ENCODE results near the gene HSD17B11.
"Not testable (repeated sequence)": the region's sequence is repeated elsewhere in the genome, so short reads cannot be mapped to it uniquely, and the experiment has no call there.

Gene HSD17B11

DNA sequence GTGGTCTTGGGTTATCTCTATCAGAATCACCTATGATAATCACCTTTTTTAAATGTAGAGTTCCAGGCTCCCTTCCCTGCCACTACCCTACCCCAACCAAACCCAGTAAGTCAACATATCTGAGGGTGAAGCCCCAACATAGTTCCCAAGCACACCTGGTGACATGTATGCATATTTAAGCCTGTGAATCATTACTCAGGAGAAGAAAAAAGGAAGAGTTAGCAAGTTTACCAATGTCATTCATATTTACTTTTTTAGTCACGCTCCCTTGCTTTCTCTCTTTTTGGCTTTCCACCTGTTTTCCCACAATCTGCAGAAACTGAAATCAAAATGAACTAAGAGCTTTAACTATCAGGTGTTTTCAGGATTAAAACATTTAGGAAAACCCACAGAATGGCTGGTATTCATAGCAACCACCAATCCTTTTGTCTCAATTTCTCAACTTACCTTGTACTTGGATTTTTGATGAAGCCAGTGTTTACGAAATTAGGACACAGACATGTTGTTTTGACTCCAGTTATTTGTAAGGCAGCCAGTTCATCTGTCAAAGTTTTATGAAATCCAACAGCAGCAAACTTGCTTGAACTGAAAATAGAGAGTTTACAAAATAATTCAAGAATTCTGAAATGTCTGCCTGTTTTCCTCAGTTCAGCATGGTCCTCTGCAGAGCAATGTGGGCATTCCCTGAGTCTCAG, 34.0 kb downstream of the HSD17B11 start:
- DNase-seq = no peak

DNA sequence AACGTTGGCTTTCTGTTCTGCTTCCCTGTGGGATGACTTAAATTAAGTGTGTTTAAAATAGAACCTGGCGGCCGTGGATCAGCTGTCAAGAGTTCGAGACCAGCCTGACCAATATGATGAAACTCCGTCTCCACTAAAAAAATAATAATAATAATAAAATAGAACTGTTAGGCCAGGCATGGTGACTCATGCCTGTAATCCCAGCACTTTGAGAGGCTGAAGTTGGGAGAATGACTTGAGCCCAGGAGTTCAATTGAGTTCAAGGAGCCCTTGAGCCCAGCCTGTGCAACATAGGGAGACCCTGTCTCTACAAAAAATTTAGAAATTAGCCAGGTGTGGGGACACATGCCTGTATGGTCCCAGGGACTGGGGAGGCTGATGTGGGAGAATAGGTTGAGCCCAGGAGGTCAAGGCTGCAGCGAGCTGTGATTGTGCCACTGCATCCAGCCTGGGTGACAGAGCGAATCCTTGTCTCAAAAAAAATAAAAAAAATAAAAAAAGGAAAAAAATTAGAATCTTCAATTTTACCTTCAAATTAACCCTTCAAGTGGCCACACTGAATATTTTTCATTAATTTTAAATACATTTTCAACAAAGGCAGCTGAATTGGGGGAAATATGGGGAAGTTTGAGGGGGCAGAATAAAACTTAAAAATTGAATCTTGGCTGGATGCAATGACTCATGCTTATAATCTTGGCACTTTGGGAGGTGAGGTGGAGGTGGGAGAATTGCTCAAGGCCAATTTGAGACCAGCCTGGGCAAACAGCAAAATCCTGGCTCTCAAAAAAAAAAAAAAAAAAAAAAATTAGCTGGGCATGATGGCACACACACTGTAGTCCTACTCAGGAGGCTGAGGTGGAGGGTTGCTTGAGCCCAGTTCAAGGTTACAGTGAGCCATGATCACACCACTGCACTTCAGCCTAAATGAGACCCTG, 36.6 kb downstream of the HSD17B11 start:
- no peak for DNase-seq

DNA sequence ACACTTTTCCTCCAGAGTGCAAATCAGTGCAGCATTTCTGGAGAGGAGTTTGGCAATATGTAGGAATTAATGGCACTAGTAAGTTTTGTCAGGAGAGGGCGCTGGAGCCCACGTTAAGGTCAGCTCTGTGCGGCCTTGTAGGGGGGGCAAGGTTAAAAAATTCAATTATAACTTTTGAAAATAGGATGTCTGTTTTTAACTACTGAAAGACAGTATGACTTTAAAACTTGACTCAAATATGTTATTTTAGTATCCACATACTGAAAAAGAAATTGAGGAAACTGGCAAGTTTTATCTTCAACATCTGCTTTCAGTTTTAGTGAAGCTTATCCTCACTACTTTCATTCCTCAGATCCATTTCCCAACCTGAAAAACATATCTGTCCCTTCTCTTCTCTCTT, 37.4 kb downstream of the HSD17B11 start:
- DNase-seq = no peak

DNA sequence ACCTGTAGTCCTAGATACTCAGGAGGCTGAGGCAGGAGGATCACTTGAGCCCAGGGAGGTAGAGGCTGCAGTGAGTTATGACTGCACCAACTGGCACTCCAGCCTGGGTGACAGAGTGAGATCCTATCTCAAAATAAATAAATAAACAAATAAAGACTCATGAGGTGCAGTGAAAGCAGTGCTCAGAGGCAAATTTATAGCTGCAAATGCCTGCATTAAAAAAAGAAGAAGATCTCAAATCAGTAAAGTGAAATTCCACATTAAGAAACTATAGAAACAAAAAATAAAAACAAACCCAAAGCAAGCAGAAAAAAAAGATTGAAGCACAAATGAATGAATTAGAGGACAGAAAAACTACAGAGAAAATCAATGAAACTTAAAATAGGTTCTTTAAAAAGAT, 45.8 kb downstream of the HSD17B11 start:
- DNase-seq = no peak

DNA sequence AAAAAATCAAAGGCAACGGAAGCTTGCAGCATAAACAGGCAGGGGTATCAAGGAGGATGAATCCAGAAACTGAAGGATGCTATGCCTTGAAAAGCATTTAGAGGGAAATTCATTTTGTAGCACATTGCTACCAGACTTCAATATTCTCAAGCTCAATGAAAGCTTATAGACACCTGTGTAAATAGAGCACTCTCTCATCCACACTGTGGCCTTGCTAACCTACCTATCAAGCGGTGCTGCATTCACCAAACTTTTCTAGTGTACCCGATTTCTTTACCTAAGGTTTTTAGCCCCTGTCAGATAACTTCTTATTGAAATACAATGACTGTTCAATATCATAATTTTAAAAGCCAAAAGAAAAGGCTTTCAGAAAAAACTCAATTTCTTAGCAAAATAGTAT, 48.1 kb downstream of the HSD17B11 start:
- DNase-seq = no peak

DNA sequence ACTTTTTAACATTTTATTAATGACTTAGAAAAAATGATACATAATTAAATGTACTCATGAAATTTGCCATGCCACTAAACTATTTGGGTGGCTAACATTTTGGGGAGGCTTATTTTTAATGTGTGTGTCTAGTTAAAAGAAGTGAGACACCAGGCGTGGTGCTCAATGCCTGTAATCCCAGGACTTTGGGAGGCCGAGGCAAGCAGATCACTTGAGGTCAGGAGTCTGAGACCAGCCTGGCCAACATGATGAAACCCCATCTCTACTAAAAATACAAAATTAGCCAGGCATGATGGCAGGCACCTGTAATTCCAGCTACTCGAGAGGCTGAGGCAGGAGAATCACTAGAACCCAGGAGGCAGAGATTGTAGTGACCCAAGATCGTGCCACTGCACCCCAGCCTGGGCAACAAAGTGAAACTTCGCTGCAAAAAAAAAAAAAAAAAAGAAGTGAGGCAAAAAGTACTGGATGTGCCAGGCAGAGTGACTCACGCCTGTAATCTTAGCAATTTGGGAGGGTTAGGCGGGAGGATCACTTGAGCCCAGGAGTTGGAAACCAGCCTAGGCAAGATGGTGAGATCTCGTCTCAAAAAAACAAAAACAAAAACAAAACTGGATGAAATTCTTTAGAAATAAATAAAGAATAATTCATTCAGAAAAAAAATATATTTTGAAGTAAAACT, 48.9 kb downstream of the HSD17B11 start:
- DNase-seq = not testable (repeated sequence)

DNA sequence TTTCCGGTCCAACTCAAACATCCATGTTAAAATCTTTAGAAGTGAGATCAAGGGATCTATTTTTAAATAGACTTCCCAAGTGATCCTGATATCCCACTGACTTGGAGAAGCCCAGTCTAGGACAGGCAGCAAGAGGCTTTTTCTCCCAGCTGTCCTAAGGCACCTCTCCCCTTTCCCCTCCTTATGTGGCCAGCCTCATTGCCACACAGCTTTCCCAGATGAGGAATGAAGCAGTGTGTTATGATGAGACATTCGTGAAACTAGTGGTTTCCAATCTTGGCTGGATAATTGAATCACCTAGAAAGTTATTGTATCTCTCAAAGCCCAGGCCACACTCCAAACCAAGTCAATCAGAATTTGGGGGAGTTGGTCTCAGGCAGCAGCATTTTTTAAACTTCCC, 51.5 kb downstream of the HSD17B11 start:
- no peak for DNase-seq

DNA sequence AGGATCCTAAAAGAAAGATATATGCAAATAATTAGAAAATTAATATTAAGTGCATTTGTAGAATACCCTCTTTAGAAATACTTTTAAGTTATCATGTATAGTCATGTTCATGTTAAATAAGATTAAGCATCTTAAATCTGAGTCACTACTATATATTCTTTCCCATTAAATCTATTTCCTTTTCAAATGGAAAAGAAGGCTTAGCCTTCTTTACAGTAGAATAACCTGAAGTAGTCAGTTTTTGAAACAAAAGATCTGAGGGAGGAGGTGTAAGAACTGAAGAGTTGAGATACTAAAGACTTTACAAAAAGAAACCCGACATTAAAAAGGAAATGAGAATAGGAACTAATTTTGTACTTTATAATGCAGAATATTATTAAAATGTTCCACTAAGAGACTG, 53.6 kb downstream of the HSD17B11 start:
- DNase-seq = no peak

DNA sequence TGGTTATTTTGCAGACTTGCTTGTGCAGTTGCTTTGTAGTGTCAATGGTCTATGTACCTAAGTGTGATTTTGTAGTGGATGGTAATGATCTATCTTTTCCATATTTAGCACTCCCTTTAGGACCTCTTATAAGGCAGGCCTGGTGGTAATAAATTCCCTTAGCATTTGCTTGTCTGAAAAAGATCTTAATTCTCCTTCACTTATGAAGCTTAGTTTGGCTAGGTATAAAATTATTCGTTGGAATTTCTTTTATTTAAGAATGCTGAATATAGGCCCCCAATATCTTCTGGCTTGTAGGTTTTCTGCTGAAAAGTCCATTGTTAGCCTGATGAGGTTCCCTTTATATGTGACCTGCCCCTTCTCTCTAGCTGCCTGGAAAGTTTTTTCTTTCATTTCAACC, 57.7 kb downstream of the HSD17B11 start:
- no peak for DNase-seq

DNA sequence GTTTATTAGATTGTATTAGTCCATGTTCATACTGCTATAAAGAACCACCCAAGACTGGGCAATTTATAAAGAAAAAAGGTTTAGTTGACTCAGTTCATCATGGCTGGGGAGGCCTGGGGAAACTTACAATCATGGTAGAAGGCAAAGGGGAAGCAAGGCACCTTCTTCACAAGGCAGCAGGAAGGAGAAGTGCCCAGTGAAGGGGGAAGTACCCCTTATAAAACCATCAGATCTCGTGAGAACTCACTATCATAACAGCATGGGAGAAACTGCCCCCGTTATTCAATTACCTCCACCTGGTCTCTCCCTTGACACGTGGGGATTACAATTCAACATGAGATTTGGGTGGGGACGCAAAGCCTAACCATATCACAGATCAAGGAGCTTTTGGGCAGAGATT, 60.2 kb downstream of the HSD17B11 start:
- no peak for DNase-seq

DNA sequence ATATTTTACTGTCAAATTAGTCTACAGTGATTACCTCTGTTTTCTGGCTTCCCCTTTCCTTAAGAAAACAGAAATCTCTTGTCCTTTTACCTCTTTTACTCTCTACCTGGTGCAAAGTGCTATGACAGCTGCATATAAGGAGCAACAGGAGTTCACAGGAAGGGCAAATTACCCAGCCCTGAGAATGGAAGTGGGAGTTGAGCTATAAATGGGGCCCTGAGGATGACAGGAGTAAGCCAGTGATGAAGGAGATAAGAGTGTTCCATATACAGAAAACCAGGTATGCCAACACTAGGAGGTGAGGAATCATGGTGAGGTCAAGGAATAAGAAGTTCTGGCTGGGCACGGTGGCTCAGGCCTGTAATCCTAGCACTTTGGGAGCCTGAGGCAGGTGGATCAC, 63.9 kb downstream of the HSD17B11 start:
- no peak for DNase-seq

DNA sequence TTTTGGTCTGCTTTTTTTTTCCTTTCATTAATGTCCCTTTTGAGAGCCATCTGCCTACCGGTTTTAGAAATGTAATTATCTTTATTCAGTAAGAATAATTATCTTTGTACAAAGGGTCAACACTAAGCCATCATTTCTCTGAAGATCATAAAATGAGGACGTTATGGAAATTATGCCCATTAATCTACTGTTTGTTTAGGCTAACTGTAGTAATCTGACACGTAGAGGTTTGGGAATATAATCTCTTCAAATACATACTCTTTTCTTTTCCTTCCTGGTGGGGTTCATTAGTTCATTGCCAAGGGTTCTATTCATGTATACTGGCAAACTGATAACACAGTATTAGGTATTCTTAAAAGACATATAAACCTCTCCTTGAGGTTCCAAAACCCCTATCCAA, 64.5 kb downstream of the HSD17B11 start:
- no peak for DNase-seq

DNA sequence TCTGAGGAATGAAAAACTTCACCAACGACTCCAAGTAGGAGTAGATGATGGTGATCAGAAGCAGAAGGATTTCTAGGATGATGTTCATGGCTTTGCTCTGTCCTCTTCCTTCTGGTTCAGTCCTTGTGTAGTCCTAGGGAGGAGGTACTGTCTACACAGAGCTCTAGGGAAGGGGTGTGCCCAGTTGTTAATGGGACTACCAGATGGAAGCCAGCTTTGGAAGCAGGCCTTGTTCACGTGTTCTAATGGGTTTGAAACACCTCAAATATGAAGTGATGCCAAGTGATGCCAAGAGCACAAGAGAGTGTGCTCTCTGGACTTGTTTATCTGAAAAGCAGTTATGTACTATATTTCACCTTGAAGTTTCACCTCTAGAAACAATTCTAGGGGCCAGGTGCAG, 68.2 kb downstream of the HSD17B11 start, which contains the start of gene HSD17B13:
Gene HSD17B13, minus strand, starts transcription at position 129 of the 400 bp plus-strand sequence. Its CDS starts 41 bp downstream, at position 88.
- no peak for DNase-seq

DNA sequence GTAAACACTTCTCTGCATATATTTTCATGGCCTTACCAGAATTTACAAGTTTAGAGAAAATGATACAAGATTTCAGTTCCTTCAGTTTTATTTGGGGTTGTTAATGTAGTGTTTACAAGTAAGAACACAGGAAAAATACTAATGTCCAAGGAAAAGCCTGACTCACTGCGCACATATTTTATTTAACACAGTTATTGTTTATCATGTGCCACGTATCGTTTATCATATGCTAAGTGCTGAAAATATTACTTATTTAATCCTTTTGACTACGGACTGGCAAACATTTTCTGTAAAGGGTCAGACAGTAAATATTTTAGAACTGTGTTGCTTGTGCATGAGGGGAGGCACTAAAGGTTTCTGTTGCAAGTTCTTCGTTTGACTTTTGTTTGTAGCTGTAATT, 69.1 kb downstream of the HSD17B11 start:
- DNase-seq = no peak

DNA sequence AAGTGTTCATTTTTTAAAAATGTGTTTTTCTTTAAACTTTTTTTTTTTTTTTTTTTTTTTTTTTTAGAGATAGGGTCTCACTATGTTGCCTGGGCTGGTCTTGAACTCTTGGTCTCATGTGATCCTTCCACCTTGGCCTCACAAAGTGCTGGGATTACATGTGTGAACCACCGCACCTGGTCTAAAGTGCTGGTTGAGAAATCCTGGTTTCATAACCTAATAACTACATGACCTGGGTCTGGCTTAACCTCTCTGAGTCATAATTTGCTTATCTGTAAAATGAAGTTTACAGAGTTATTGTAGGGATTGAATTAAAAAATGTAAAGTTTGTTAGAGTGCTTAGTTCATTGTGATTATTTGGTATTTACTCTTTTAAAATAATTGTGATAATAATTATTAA, 73.5 kb downstream of the HSD17B11 start:
- no peak for DNase-seq

DNA sequence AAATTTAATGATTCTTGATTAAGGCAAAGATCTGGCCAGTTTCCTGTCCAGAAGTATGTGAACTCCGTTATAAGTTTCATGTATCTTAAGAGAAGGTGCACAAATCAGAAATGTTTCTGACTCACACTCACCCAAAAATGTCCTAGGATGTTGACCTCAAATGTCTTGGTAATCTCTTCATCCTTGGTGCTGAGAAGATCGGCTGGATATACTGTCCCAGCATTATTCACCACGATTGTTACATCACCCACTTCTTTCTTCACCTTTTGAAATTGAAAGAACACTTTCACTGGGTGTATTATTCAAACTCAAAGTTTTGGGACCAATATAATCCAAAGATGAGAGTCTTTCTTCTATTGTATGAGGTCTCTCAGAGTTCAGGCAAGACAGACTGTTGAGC, 74.0 kb downstream of the HSD17B11 start:
- no peak for DNase-seq

DNA sequence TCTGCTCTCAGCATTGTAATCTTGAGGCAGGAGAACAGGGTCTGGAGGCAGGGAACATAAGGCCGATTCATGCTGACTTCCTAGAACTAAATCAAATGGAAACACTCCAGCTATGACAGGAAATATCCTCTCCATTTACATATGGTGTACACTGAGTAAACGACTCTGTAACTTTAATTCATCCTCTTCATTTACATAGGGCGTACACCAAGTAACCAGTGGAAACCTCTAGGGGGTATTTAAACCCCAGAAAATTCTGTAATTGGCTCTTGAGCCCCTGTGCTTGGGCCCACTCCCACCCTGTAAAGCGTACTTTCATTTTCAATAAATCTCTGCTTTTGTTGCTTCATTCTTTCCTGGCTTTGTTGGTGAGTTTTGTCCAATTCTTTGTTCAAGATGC, 76.0 kb downstream of the HSD17B11 start:
- not testable (repeated sequence) for DNase-seq

DNA sequence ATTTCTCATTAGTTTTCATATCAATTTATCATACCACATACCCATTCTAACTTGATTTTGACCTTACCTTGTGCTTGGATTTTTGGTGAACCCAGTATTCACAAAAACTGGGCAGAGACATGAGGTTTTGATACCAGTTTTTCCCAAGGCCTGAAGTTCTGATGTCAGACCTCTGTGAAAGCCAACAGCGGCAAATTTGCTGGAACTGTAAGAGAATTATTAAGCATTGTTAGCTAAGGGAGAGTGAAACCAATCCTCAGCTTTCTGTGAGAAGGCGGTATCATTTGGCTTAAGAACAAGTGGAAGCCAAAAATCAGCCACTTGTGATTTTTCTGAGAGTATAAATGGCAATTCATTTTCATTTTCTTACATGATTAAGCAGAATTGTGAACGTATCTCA, 77.2 kb downstream of the HSD17B11 start:
- no peak for DNase-seq

DNA sequence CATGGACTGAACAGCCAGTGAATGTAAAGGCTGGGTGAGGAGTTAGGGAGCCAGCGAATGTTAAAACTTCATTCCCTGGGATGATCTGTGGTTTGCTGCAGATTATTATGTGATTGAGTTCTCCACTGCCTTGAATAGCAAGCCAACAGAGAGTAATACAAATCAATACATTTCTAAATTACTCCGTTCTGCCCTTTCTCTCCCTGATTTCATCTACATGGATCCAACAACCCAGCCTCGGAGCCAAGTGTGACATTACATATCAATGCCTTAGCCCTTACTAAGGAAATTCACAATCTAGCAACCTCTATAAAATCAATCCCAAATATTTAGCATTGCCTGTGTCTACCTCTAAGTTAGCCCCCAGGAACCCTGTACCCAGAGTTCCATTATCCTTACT, 79.3 kb downstream of the HSD17B11 start:
- no peak for DNase-seq

DNA sequence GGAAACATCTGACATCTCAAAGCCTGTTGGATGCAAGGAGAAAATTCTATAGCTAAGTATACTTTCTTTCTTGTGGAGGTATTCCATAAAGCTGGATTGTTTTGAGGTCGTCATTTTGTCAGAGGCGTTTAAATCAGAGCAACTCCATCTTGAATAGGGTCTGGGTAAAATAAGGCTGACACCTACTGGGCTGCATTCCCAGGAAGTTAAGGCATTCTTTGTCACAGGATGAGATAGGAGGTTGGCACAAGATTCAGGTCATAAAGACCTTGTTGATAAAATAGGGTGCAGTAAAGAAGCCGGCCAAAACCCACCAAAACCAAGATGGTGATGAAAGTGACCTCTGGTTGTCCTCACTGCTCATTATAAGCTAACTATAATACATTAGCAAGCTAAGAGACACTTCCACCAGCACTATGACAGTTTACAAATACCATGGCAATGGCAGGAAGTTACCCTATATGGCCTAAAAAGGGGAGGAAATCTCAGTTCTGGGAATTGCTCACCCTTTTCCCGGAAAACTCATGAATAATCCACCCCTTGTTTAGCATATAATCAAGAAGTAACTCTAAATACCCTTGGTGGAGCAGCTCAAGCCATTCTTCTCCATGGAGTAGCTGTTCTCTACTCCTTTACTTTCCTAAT, 80.2 kb downstream of the HSD17B11 start:
- DNase-seq = no peak

DNA sequence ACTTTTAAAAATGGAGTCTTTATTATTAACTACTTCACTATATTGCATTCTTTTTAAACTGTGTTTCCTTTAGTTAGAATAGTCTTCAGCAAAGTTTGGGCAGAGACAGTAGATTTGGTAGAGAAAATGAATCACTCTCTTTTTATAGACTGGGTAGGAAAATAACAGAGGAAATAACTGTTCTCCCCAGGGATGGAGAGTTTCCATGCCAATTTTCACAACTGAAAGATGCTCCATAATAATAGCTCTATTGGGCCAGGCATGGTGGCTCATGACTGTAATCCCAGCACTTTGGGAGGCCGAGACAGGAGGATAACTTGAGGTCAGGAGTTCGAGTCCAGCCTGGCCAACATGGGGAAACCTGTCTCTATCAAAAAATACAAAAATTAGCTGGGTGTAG, 81.4 kb downstream of the HSD17B11 start:
- DNase-seq = no peak

DNA sequence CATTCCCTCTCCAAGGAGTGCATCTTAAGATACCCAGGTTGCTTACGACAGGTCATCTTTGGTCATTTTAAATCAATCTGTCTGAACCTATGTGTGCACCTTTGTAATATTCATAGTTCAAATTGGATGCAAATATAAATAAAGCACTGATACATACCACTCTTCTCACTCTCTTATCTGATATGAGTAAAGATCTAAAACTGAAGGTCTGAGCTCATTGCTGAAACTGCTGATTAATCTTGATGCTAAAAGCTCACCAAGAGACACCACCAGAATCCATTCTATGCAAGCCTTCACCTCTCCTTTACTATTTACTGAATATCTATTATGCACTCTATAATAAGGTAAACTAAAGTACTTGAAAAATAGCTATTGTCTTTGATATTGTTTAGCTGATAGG, 84.9 kb downstream of the HSD17B11 start:
- DNase-seq = no peak

DNA sequence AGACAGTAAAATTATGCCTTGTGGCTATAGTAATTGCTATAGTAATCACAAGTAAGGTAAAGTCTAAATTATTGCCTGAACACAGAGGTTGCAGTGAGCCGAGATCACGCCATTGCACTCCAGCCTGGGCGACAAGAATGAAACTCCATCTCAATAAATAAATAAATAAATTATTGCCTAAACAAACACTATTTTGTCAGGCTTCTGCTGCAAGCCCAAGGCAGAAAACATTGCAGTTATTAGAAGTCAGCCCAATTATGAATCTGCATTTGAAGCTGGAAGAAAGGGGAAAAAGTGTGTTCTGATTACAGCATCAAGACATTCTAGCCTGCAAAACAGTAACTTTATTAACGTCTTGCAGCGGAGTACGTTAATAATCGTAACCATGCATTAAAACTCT, 85.4 kb downstream of the HSD17B11 start:
- DNase-seq = no peak
